ENCODE data around the gene EPC1. TPM values are rescaled to one million over a fixed set of nuclear protein-coding genes. Genes with fewer than 3 reads are reported as not detected.

Gene EPC1
- total RNA-seq, 1 experiment from 2014 or later: 36.6 TPM

DNA sequence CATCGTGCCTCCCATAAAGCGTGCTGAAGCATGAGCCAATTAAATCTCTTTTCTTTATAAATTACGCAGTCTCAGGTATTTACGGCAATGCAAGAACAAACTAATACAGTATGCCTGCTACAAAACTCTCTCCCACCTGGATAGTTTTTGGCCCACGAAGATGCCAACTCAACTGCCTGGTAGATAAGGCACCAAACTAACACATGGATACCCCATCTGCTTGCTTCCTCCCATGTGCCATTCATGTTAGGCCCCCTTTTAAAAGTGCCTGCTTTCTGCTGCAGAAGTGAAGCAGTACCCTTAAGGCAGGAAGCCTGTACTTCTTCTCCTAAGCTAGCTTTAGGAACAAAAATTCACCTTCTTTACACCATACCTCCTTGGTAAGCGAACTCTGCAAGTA lies 15.6 kb upstream of the EPC1 start:
- Histone ChIP-seq H3K36me3 (ENCODE audit: control insufficient read depth, insufficient read depth, low read length) (no peaks in the 10 kb centered on the region), H3K4me1 (no peaks in the 10 kb centered on the region; the same call in 1 of the 2 replicates), H3K27me3 (replicated peaks; ENCODE audit: control insufficient read depth, insufficient read depth, low read length) (no peaks in the 10 kb centered on the region), H3K4me3 (ENCODE audit: low read depth, low read length) (no peak overlapping the region), H3K9me3 (no peaks in the 10 kb centered on the region)
- Mint-ChIP-seq H3K27me3 (ENCODE audit: insufficient read depth, unreplicated experiment) (no peaks in the 10 kb centered on the region), H3K36me3 (ENCODE audit: insufficient read depth, unreplicated experiment) (no peaks in the 10 kb centered on the region), H3K4me1 (ENCODE audit: low read depth, unreplicated experiment) (peaks cover 8% of the 10 kb centered on the region), H3K4me3 (ENCODE audit: unreplicated experiment) (no peak overlapping the region), H3K9me3 (ENCODE audit: unreplicated experiment) (no peaks in the 10 kb centered on the region), H3K27ac (ENCODE audit: unreplicated experiment) (no peak overlapping the region)
- TF ChIP-seq, protein P1, sequence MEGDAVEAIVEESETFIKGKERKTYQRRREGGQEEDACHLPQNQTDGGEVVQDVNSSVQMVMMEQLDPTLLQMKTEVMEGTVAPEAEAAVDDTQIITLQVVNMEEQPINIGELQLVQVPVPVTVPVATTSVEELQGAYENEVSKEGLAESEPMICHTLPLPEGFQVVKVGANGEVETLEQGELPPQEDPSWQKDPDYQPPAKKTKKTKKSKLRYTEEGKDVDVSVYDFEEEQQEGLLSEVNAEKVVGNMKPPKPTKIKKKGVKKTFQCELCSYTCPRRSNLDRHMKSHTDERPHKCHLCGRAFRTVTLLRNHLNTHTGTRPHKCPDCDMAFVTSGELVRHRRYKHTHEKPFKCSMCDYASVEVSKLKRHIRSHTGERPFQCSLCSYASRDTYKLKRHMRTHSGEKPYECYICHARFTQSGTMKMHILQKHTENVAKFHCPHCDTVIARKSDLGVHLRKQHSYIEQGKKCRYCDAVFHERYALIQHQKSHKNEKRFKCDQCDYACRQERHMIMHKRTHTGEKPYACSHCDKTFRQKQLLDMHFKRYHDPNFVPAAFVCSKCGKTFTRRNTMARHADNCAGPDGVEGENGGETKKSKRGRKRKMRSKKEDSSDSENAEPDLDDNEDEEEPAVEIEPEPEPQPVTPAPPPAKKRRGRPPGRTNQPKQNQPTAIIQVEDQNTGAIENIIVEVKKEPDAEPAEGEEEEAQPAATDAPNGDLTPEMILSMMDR (IDR thresholded peaks at IDR 0.05; ENCODE audit: insufficient read depth in 1 of 2, low read depth in 1 of 2, low read length in 1 of 2, severe bottlenecking in 1 of 2, unreplicated experiment in 1 of 2): no peak
- BruUV-seq (replicated peaks): no TSS peak
- DNase-seq: no peak
- POLR2A ChIA-PET: no interaction called here
- intact Hi-C loops (cut with micrococcal nuclease; ENCODE audit: unreplicated experiment): no loop called here
- CTCF ChIA-PET: no interaction called here

DNA sequence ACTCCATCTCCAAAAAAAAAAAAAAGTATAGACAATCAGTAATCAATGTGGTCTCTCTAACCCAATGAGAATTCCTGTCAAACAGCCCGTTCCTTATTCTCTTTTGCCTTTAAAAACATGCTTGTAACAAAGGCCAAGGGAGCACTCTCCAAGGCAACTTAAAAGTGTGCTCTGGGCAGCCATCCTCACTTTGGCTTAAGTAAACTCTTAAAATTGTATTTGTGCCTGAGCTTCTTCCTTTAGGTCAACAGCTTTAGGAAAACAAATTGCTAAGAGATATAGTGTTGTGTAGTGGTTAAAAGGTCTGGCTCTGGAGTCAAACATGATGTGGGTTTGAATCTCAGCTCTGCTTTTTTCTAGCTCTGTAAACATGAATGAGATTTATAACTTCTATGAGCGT lies 13.9 kb upstream of the EPC1 start:
- Histone ChIP-seq H3K27me3 (replicated peaks; ENCODE audit: control insufficient read depth, insufficient read depth, low read length) (no peaks in the 10 kb centered on the region), H3K4me3 (ENCODE audit: low read depth, low read length) (no peak overlapping the region), H3K9me3 (no peaks in the 10 kb centered on the region), H3K36me3 (ENCODE audit: control insufficient read depth, insufficient read depth, low read length) (no peaks in the 10 kb centered on the region), H3K4me1 (no peaks in the 10 kb centered on the region)
- Mint-ChIP-seq H3K36me3 (ENCODE audit: insufficient read depth, unreplicated experiment) (peaks cover 5% of the 10 kb centered on the region), H3K27ac (ENCODE audit: unreplicated experiment) (no peak overlapping the region), H3K4me1 (ENCODE audit: low read depth, unreplicated experiment) (peaks cover 12% of the 10 kb centered on the region), H3K4me3 (ENCODE audit: unreplicated experiment) (no peak overlapping the region), H3K9me3 (ENCODE audit: unreplicated experiment) (peaks cover 8% of the 10 kb centered on the region), H3K27me3 (ENCODE audit: insufficient read depth, unreplicated experiment) (no peaks in the 10 kb centered on the region)
- no peak for DNase-seq
- BruUV-seq (replicated peaks): no TSS peak
- POLR2A ChIA-PET: interaction anchor here (0.7 kb wide), 1 partner anchor 1026 kb away, joined by 4 read pairs; no protein-coding TSS in a partner anchor
- intact Hi-C loops (cut with micrococcal nuclease; ENCODE audit: unreplicated experiment): no loop called here
- CTCF ChIA-PET: interaction anchor here (1.3 kb wide), 1 partner anchor 15 kb away, joined by 6 read pairs; no protein-coding TSS in a partner anchor
- TF ChIP-seq, protein P1 (IDR thresholded peaks at IDR 0.05; ENCODE audit: insufficient read depth in 1 of 2, low read depth in 1 of 2, low read length in 1 of 2, severe bottlenecking in 1 of 2, unreplicated experiment in 1 of 2): no peak

DNA sequence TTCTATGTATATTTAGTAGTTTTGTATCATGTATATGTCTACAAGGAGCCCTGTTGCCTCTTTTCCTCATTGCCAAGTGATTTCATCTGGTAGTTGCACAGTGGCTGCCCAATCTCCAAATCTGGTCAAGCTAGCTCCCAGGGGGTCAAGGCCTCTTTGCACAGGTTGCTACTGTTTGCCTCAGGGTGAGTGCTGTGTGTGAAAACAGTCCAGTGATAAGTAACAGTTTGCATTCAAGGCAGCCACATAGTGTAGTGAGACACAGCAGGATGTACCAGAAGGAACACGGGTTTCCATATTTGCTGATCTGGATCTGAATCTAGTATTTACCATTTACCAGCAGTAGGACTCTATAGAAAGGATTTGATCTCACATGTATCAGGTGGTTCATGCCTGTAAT lies 13.3 kb upstream of the EPC1 start:
- H3K27me3 ChIP-seq (replicated peaks; ENCODE audit: control insufficient read depth, insufficient read depth, low read length): no peaks in the 10 kb centered on the region
- CTCF ChIA-PET: interaction anchor here (1.3 kb wide), 1 partner anchor 14 kb away, joined by 6 read pairs; no protein-coding TSS in a partner anchor
- H3K4me3 ChIP-seq (ENCODE audit: low read depth, low read length): no peak overlapping the region
- H3K9me3 Mint-ChIP-seq (ENCODE audit: unreplicated experiment): peaks cover 14% of the 10 kb centered on the region
- TF ChIP-seq, protein P1 (IDR thresholded peaks at IDR 0.05; ENCODE audit: insufficient read depth in 1 of 2, low read depth in 1 of 2, low read length in 1 of 2, severe bottlenecking in 1 of 2, unreplicated experiment in 1 of 2): no peak
- H3K27me3 Mint-ChIP-seq (ENCODE audit: insufficient read depth, unreplicated experiment): no peaks in the 10 kb centered on the region
- no TSS peak for BruUV-seq (replicated peaks)
- no peak for DNase-seq
- intact Hi-C loops (cut with micrococcal nuclease; ENCODE audit: unreplicated experiment): no loop called here
- POLR2A ChIA-PET: no interaction called here
- H3K4me1 ChIP-seq: no peaks in the 10 kb centered on the region
- H3K4me3 Mint-ChIP-seq (ENCODE audit: unreplicated experiment): no peak overlapping the region
- no peak overlapping the region for H3K27ac Mint-ChIP-seq (ENCODE audit: unreplicated experiment)
- H3K9me3 ChIP-seq: 0 out of 2 replicates have a peak, but pooled peaks cover under 1% of the 10 kb centered on the region
- H3K4me1 Mint-ChIP-seq (ENCODE audit: low read depth, unreplicated experiment): peaks cover 12% of the 10 kb centered on the region
- peaks cover 5% of the 10 kb centered on the region for H3K36me3 Mint-ChIP-seq (ENCODE audit: insufficient read depth, unreplicated experiment)
- H3K36me3 ChIP-seq (ENCODE audit: control insufficient read depth, insufficient read depth, low read length): no peaks in the 10 kb centered on the region
